ENCODE data around the gene HES7.
"Not testable (repeated sequence)": the region's sequence is repeated elsewhere in the genome, so short reads cannot be mapped to it uniquely, and the experiment has no call there.

Gene HES7

GRCh38 chr17:8123695-8124349 lies at the start of gene HES7:
TSS of gene HES7 (minus strand) at chr17:8124106. CDS start at chr17:8124084, 22 bp downstream.
- DNase-seq, result peak; percentile 32

DNA sequence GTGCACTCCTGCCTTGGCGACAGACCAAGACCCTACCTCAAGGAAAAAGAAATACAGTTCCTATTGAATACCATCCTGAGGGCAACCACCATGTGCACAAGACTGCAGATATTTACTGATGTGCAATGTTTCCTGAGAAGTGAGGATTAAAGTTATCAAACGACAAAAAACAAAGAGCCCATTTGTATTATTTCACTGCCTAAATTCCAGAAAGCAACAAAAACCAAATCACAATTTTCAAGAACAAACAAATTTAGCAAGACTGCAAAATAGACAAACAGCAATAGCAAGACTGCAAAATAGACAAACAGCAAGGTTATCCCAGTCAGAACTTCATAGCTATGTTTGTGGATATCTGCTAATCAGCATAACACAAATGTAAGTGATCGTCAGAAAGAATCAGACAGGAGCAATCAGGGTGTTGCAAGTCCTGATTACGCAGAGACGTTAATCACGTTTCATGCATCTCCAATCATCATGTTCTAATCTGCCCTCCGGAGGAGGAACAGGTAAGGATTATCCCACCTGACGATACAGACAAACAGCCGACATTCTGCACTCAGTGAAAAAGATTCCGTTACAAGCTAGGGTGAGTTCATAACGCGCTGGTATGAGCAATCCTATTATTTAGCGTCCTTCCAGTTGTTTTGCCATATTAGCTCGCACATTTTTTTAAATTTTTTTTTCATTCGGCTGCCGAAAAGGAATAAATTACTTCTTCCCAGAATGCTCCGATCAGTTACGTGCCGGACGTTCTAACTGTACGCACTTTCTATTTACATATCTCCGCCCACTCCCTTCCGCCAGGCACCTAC lies 49.4 kb upstream of the HES7 start:
- DNase-seq, result peak; percentile 94

GRCh38 chr17:8170186-8170585 lies 46.3 kb upstream of the HES7 start:
- not testable (repeated sequence) for DNase-seq

GRCh38 chr17:8167526-8167925 lies 43.6 kb upstream of the HES7 start:
- no peak for DNase-seq

GRCh38 chr17:8166731-8167130 lies 42.8 kb upstream of the HES7 start:
- DNase-seq, result no peak

DNA sequence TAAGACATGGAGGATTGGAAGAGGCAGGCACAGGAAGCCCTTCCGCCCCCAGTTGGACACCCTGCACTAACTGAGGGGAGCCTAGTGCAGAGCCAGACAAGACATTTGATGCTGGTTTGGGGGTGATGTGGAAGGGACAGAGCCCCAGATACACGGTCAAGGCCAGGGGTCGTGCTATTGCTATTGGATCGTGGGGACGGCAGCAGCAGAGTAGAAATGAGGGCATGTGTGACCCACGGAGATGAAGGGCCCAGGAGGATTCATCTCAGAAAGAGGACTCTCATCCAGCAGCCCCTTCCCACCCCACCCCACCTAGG lies 40.9 kb upstream of the HES7 start:
- DNase-seq, result no peak

DNA sequence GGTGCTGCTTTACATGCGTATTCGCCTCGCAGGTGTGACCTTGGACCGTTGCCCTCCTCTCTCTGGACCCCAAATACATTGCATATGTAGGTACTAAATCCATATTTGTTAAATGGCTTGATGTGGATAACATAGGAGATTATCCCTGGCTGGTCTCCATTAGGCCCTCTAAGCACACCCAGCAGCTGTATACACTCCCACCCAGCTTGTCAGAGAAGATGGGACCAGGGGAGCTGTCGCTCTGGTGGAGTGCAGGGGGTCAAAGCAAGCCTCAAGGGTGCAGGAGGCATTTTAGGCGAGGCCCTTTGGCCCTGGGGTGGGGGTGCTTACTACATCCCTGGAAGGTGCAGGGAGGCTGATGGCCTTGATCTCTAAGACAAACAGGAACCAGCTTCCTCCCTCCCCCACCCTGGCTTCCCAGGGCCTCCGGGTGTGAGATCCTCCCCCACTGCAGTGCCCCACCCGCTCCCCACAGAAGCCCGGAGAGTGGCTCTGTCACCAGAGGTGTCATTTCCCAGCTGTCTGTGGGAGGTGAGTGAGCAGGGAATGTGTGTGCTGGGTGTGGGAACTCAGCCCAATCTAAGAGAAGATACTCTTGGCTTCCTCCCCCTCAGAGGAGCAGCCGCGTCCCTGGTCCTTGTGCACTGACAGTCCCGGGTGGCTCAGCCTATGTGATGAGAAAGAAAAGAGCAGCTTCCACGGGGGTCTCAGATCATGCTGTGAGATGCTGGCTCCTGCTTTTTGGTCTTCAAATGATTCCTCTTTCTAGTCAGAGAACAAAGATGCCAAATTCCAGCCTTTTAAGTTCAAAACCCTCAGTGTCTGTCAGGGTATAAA lies 40.3 kb upstream of the HES7 start:
- peak; percentile 34 for DNase-seq

DNA sequence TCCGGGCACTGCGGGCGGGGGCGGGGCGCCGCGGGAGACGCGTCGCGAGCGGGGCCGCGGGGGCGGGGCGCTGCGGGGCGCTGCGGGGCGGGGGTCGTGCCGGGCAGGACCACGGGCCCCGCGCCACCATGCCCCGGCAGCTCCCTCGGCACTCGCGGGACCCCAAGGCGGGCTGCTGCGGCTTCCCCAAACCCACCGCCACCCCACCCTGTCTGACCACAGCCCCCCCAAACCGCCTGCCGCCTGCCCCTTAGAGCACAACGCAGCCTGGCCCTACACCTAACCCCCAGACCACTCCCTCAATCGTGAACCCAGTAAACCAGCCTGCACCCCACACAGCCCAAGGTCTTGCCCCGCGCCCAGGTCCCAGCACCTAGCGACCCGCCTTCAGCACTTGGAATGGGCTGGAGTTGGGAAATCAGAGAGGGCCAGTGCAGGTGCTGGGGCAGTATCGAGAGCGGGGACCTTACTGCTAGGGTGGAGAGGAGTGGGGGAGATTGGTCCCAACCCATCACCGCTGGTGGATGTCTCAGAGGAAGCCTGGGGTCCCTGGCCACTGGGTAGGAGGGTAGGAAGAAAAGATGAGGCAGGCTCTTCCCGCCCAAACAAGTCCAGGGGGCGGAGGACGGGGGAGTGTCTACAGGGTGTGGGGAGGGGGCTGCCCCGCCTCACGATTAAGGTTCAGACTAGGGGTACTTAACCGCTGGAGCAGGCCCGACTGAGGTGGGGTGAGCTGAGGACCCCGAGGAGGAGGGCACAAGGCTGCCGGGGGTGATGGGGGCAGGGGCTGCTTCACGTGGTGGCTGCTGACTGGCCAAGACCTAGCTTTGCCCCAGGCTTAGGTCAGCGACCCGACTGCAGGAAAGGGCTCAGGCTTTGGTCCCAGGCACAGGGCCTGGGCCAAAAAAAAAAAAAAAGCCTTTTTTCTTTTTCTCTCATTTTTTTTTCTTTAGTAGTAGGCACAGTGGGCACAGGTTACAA lies 39.4 kb upstream of the HES7 start:
- DNase-seq, result peak; percentile 71

DNA sequence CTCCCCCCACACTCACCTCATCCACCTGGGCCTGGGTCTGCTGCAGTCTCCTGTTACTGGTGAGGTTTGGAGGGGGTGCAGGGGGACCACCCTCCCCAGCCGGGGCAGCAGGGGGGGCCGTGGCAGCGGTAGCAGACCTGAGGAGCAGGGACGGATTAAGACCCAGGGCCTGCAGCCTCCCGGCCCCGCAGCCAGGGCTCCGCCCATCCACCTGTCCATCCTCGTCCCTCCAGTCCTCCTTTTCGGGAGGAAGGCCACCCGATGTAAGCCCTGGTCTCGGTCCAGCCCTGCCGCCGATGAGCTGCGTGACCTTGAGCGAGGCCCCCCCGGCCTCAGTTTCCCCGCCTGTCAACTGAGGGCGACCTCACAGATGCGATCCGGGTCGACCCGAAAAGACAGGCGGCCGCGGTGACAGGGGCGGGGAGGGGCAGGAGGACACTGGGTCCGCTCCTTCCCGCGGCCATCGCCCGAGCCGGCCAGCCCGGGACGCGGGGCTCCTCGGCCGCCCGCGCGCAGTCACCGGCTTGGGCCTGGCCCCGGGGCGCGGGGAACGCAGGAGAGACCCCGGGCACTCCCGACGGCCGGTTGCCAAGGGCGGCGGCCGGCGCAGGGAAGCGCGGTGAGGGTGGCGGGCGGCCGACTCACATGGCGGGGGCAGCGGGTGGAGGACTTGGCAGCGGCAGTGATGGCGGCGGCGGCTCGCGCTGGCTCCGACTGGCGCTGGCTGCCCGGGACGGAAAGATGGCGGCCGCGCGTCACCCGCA lies 38.5 kb upstream of the HES7 start, which contains the start of gene VAMP2:
Gene VAMP2, minus strand, starts transcription at position 716 of the 764 bp plus-strand sequence. Its CDS starts 69 bp downstream, at position 647.
- peak; percentile 72 for DNase-seq

GRCh38 chr17:8161289-8162232 lies 37.7 kb upstream of the HES7 start:
- DNase-seq, result no peak

DNA sequence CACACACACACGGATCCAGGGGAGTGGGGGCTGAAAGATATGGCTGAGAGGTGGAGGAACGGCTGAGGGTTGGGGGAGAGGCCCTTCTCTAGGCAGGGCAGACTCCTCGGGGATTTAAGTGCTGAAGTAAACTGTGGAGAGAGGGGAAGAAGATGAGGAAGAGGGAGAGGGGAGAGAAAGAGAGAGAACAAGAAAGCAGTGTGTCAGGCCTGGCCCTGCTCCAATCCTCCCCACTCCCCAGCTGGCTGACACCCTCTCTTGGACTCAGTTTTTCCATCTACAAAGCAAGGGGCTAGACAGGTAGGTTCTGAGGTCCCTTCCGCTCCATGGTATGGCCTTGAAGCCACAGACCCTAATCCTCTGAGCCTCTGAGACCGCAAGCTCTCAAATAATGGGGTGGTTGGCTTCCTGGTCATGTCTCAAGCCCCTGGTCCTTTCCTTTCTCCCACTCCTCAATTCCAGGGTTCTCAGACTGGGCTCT lies 36.9 kb upstream of the HES7 start:
- DNase-seq, result no peak

GRCh38 chr17:8160224-8160577 lies 36.3 kb upstream of the HES7 start:
- no peak for DNase-seq

GRCh38 chr17:8159459-8160223 lies 35.7 kb upstream of the HES7 start:
- DNase-seq, result no peak

DNA sequence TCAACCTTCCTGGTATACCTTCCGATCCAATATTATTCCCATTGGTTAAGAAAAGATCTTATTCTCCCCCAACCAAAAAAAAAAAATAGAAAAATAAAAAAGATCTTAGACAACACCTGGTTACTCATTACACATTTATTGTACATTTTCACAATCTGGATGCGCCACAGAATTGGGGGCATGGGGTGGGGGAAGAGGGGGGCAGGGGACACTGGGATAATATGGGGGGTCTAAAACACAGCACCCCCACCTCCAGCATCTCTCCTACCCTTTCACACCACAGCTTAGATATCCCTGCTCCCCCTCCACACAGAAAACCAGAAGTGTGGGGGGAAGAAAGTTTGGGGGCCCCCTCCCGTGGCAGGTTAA lies 35.1 kb upstream of the HES7 start:
- no peak for DNase-seq

- peak; percentile 78 for DNase-seq
Observed at GRCh38 chr17:8158267-8159031, 34.5 kb upstream of the HES7 start.

DNA sequence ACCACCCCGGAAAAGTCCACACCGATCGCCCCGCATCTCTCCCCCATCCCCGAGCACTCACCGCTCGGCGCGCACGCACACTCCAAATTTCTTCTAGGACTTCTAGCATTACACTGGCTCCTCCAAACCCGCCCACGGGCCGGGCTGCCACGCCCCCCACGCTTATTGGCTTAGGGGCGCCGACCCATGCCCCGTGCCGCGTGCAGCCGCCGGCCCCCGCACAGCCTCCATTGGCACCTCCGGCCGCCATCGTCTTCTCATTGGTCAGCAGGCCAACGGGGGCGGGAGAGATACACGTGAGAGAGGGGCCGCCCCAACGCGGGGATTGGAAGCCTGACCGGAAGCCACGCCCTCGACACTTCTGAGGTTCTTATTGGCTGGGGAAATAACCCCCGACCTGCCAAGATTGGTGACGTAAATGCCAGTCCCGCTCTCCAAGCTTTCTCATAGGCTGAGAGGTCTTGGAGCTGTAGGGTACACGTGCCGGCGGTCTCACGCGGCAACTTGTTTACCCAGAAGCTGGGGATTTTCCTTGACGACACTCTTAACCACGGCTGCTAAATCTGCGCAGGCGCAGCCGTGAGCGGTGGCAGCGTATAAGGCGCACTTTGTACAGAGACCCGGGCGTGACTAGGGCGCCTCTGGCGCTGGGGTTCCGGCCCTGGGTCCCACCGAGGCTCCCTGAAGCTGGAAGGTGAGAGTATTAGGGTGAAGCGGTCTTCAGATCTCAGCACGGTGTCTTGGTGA lies 32.5 kb upstream of the HES7 start:
- DNase-seq, result peak; percentile 100

- DNase-seq, result no peak
Observed at GRCh38 chr17:8155996-8156245, 32.0 kb upstream of the HES7 start.
